Measurements from ENCODE around the gene LRP1B.

GRCh38 chr2:142020368-142020767, 110.4 kb downstream of the LRP1B start:
- no peak for TF ChIP-seq CTCF (IDR thresholded peaks at IDR 0.05)
- TF ChIP-seq POLR2A (IDR thresholded peaks at IDR 0.05) = no peak

Data from Peyer's patch (tissue), 4 donors.